SJCRH30 (cell line): ENCODE results near the gene ANK2. TPM values are rescaled to one million over a fixed set of nuclear protein-coding genes. Genes with fewer than 3 reads are reported as not detected.
A peak's percentile ranks its signal among the peaks of the same experiment; 100 is the strongest.

Experiments used
- DNase-seq, 2 experiments: peaks; one replicate each; pipeline ENCODE4 v3.0.0-alpha.2; 2015 to 2020
- H3K27ac ChIP-seq: fragments of 250-450 bp; sonication (Bioruptor Pico); 2 replicates; pipeline ENCODE4 v1.5.1; 2020; ENCODE audit warnings: mild to moderate bottlenecking, moderate library complexity
- H3K27me3 ChIP-seq: fragments of 250-450 bp; sonication (Bioruptor Pico); 2 replicates; pipeline ENCODE4 v1.5.1; 2020; ENCODE audit warnings: mild to moderate bottlenecking, moderate library complexity
- H3K36me3 ChIP-seq: fragments of 250-450 bp; sonication (Bioruptor Pico); 2 replicates; pipeline ENCODE4 v1.5.1; 2020; ENCODE audit warnings: mild to moderate bottlenecking, moderate library complexity
- H3K4me1 ChIP-seq: fragments of 250-450 bp; sonication (Bioruptor Pico); 2 replicates; pipeline ENCODE4 v1.5.1; 2020; ENCODE audit warnings: mild to moderate bottlenecking, moderate library complexity
- H3K4me3 ChIP-seq: fragments of 250-450 bp; sonication (Bioruptor Pico); 2 replicates; pipeline ENCODE4 v1.5.1; 2020; ENCODE audit warnings: mild to moderate bottlenecking, moderate library complexity
- H3K9me3 ChIP-seq: fragments of 250-450 bp; sonication (Bioruptor Pico); replicated peaks from 2 replicates; pipeline ENCODE4 v1.5.1; 2020; ENCODE audit warnings: mild to moderate bottlenecking, moderate library complexity
- total RNA-seq: library from RNA; depleted of rRNA; stranded (reverse); fragments of >200 nt; shearing (Covaris generic); gene quantifications from 2 replicates; pipeline ENCODE4 v1.2.3, GENCODE V29; 2014

ANK2 gene
- total RNA-seq, 1 experiment from 2014 or later: 128 TPM

- Histone ChIP-seq H3K9me3 (no peaks in the 10 kb centered on the region), H3K27me3 (no peaks in the 10 kb centered on the region), H3K4me1 (peaks cover 30% of the 10 kb centered on the region), H3K4me3 (peak overlapping the region; percentile 24), H3K36me3 (no peaks in the 10 kb centered on the region), H3K27ac (peak overlapping the region; percentile 86)
- DNase-seq: peak; percentile 17 to 50
Measured at GRCh38 chr4:113142351-113142750, 92.9 kb downstream of the ANK2 start.

GRCh38 chr4:113144091-113144490 lies 94.6 kb downstream of the ANK2 start:
- H3K27me3 ChIP-seq: no peaks in the 10 kb centered on the region
- H3K4me3 ChIP-seq: no peak overlapping the region
- no peaks in the 10 kb centered on the region for H3K36me3 ChIP-seq
- no peak for DNase-seq
- peaks cover 30% of the 10 kb centered on the region for H3K4me1 ChIP-seq
- no peaks in the 10 kb centered on the region for H3K9me3 ChIP-seq
- H3K27ac ChIP-seq: no peak overlapping the region

GRCh38 chr4:113145147-113145518 lies 95.7 kb downstream of the ANK2 start:
- no peaks in the 10 kb centered on the region for H3K9me3 ChIP-seq
- H3K27ac ChIP-seq: no peak overlapping the region
- no peaks in the 10 kb centered on the region for H3K36me3 ChIP-seq
- H3K4me3 ChIP-seq: no peak overlapping the region
- DNase-seq: no peak
- no peaks in the 10 kb centered on the region for H3K27me3 ChIP-seq
- peaks cover 32% of the 10 kb centered on the region for H3K4me1 ChIP-seq

GRCh38 chr4:113145519-113146291 lies 96.3 kb downstream of the ANK2 start:
- Histone ChIP-seq H3K36me3 (no peaks in the 10 kb centered on the region), H3K27ac (no peak overlapping the region), H3K9me3 (0 out of 2 replicates have a peak, but pooled peaks cover 4% of the 10 kb centered on the region), H3K4me3 (no peak overlapping the region), H3K27me3 (no peaks in the 10 kb centered on the region), H3K4me1 (peaks cover 34% of the 10 kb centered on the region)
- DNase-seq: peak; percentile 17 to 24

- Histone ChIP-seq H3K4me1 (peaks cover 26% of the 10 kb centered on the region), H3K4me3 (no peak overlapping the region), H3K9me3 (0 out of 2 replicates have a peak, but pooled peaks cover 5% of the 10 kb centered on the region), H3K27ac (no peak overlapping the region), H3K27me3 (no peaks in the 10 kb centered on the region), H3K36me3 (no peaks in the 10 kb centered on the region)
- no peak for DNase-seq
Measured at GRCh38 chr4:113146876-113147358, 97.5 kb downstream of the ANK2 start.

- DNase-seq: no peak
- H3K27me3 ChIP-seq: no peaks in the 10 kb centered on the region
- no peak overlapping the region for H3K4me3 ChIP-seq
- H3K36me3 ChIP-seq: no peaks in the 10 kb centered on the region
- no peak overlapping the region for H3K27ac ChIP-seq
- 0 out of 2 replicates have a peak, but pooled peaks cover 5% of the 10 kb centered on the region for H3K9me3 ChIP-seq
- peaks cover 24% of the 10 kb centered on the region for H3K4me1 ChIP-seq
Measured at GRCh38 chr4:113147498-113148111, 98.2 kb downstream of the ANK2 start.

- H3K4me3 ChIP-seq: no peak overlapping the region
- H3K9me3 ChIP-seq: 0 out of 2 replicates have a peak, but pooled peaks cover 5% of the 10 kb centered on the region
- H3K4me1 ChIP-seq: peaks cover 12% of the 10 kb centered on the region
- DNase-seq: no peak
- H3K27ac ChIP-seq: no peak overlapping the region
- H3K27me3 ChIP-seq: no peaks in the 10 kb centered on the region
- H3K36me3 ChIP-seq: no peaks in the 10 kb centered on the region
Measured at GRCh38 chr4:113148925-113149324, 99.5 kb downstream of the ANK2 start.

GRCh38 chr4:113153529-113154101 lies 104.2 kb downstream of the ANK2 start:
- no peak overlapping the region for H3K4me3 ChIP-seq
- no peak overlapping the region for H3K27ac ChIP-seq
- H3K27me3 ChIP-seq: no peaks in the 10 kb centered on the region
- H3K4me1 ChIP-seq: peaks cover 20% of the 10 kb centered on the region
- H3K36me3 ChIP-seq: no peaks in the 10 kb centered on the region
- H3K9me3 ChIP-seq: 0 out of 2 replicates have a peak, but pooled peaks cover 5% of the 10 kb centered on the region
- DNase-seq: no peak

- H3K4me1 ChIP-seq: peaks cover 20% of the 10 kb centered on the region
- no peak overlapping the region for H3K27ac ChIP-seq
- H3K9me3 ChIP-seq: 0 out of 2 replicates have a peak, but pooled peaks cover 5% of the 10 kb centered on the region
- H3K4me3 ChIP-seq: no peak overlapping the region
- H3K27me3 ChIP-seq: no peaks in the 10 kb centered on the region
- H3K36me3 ChIP-seq: no peaks in the 10 kb centered on the region
- no peak for DNase-seq
Measured at GRCh38 chr4:113154281-113154680, 104.8 kb downstream of the ANK2 start.

GRCh38 chr4:113157086-113157857 lies 107.8 kb downstream of the ANK2 start:
- no peaks in the 10 kb centered on the region for H3K9me3 ChIP-seq
- peaks cover 14% of the 10 kb centered on the region for H3K4me1 ChIP-seq
- H3K4me3 ChIP-seq: no peak overlapping the region
- H3K27ac ChIP-seq: no peak overlapping the region
- no peaks in the 10 kb centered on the region for H3K27me3 ChIP-seq
- peak; percentile 51 to 85 for DNase-seq
- H3K36me3 ChIP-seq: no peaks in the 10 kb centered on the region

- Histone ChIP-seq H3K4me1 (peaks cover 13% of the 10 kb centered on the region), H3K36me3 (no peaks in the 10 kb centered on the region), H3K27me3 (no peaks in the 10 kb centered on the region), H3K27ac (no peak overlapping the region), H3K4me3 (no peak overlapping the region), H3K9me3 (no peaks in the 10 kb centered on the region)
- no peak for DNase-seq
Measured at GRCh38 chr4:113159942-113160545, 110.6 kb downstream of the ANK2 start.

- no peak overlapping the region for H3K4me3 ChIP-seq
- H3K4me1 ChIP-seq: peaks cover 13% of the 10 kb centered on the region
- H3K36me3 ChIP-seq: no peaks in the 10 kb centered on the region
- no peaks in the 10 kb centered on the region for H3K9me3 ChIP-seq
- no peak overlapping the region for H3K27ac ChIP-seq
- no peak for DNase-seq
- no peaks in the 10 kb centered on the region for H3K27me3 ChIP-seq
Measured at GRCh38 chr4:113160548-113160947, 111.1 kb downstream of the ANK2 start.

GRCh38 chr4:113162089-113162488 lies 112.6 kb downstream of the ANK2 start:
- DNase-seq: no peak
- no peak overlapping the region for H3K27ac ChIP-seq
- peaks cover 9% of the 10 kb centered on the region for H3K4me1 ChIP-seq
- H3K36me3 ChIP-seq: no peaks in the 10 kb centered on the region
- H3K9me3 ChIP-seq: no peaks in the 10 kb centered on the region
- H3K4me3 ChIP-seq: no peak overlapping the region
- no peaks in the 10 kb centered on the region for H3K27me3 ChIP-seq

- no peaks in the 10 kb centered on the region for H3K9me3 ChIP-seq
- DNase-seq: no peak
- no peak overlapping the region for H3K27ac ChIP-seq
- H3K4me3 ChIP-seq: no peak overlapping the region
- no peaks in the 10 kb centered on the region for H3K27me3 ChIP-seq
- peaks cover 23% of the 10 kb centered on the region; the same call in 1 of the 2 replicates for H3K4me1 ChIP-seq
- H3K36me3 ChIP-seq: no peaks in the 10 kb centered on the region
Measured at GRCh38 chr4:113169368-113169767, 119.9 kb downstream of the ANK2 start.
